ENCODE results near the gene ALDOB. TPM values are rescaled to one million over a fixed set of nuclear protein-coding genes. Genes with fewer than 3 reads are reported as not detected.

ALDOB gene
- not detected for total RNA-seq

- POLR2A ChIA-PET: no interaction called here
- CTCF ChIA-PET: no interaction called here
Observed at GRCh38 chr9:101435601-101436079, at the start of gene ALDOB. Gene ALDOB, minus strand, starts transcription at chr9:101435774. Its CDS starts 4,887 bp downstream, at chr9:101430887.

GRCh38 chr9:101484046-101484445 is 48.5 kb upstream of the ALDOB start:
- ChIA-PET POLR2A (no interaction called here), CTCF (no interaction called here)

GRCh38 chr9:101481261-101481660 is 45.7 kb upstream of the ALDOB start:
- POLR2A ChIA-PET: no interaction called here
- CTCF ChIA-PET: interaction anchor here (0.8 kb wide), 1 partner anchor 22 kb away, joined by 3 read pairs; no protein-coding TSS in a partner anchor

GRCh38 chr9:101480386-101480785 is 44.8 kb upstream of the ALDOB start:
- ChIA-PET POLR2A (no interaction called here), CTCF (interaction anchor here (1.0 kb wide), 1 partner anchor 13 kb away, joined by 3 read pairs; no protein-coding TSS in a partner anchor)

- POLR2A ChIA-PET: no interaction called here
Observed at GRCh38 chr9:101479338-101480030, 43.9 kb upstream of the ALDOB start.

GRCh38 chr9:101478906-101479305 is 43.3 kb upstream of the ALDOB start:
- POLR2A ChIA-PET: no interaction called here
- CTCF ChIA-PET: no interaction called here

More at GRCh38 chr9:101479338-101480030, 43.9 kb upstream of the ALDOB start:
- CTCF ChIA-PET: interaction anchor here (1.0 kb wide), 1 partner anchor 12 kb away, joined by 3 read pairs; no protein-coding TSS in a partner anchor

GRCh38 chr9:101478444-101478843 is 42.9 kb upstream of the ALDOB start:
- CTCF ChIA-PET: interaction anchor here (0.9 kb wide), 1 partner anchor 19 kb away, joined by 3 read pairs; no protein-coding TSS in a partner anchor
- POLR2A ChIA-PET: no interaction called here

- CTCF ChIA-PET: interaction anchor here (0.9 kb wide), 1 partner anchor 19 kb away, joined by 3 read pairs; no protein-coding TSS in a partner anchor
- POLR2A ChIA-PET: no interaction called here
Observed at GRCh38 chr9:101477736-101478135, 42.2 kb upstream of the ALDOB start.

- POLR2A ChIA-PET: no interaction called here
- CTCF ChIA-PET: interaction anchor here (0.9 kb wide), 1 partner anchor 18 kb away, joined by 3 read pairs; no protein-coding TSS in a partner anchor
Observed at GRCh38 chr9:101477214-101477613, 41.6 kb upstream of the ALDOB start.

- POLR2A ChIA-PET: no interaction called here
- CTCF ChIA-PET: no interaction called here
Observed at GRCh38 chr9:101476576-101477208, 41.1 kb upstream of the ALDOB start.

GRCh38 chr9:101472891-101473290 is 37.3 kb upstream of the ALDOB start:
- CTCF ChIA-PET: no interaction called here

GRCh38 chr9:101470929-101471328 is 35.4 kb upstream of the ALDOB start:
- ChIA-PET POLR2A (no interaction called here), CTCF (no interaction called here)

More at GRCh38 chr9:101472891-101473290, 37.3 kb upstream of the ALDOB start:
- POLR2A ChIA-PET: no interaction called here

GRCh38 chr9:101470021-101470420 is 34.4 kb upstream of the ALDOB start:
- ChIA-PET POLR2A (no interaction called here), CTCF (no interaction called here)

- POLR2A ChIA-PET: no interaction called here
Observed at GRCh38 chr9:101469026-101469425, 33.5 kb upstream of the ALDOB start.

GRCh38 chr9:101468116-101468515 is 32.5 kb upstream of the ALDOB start:
- POLR2A ChIA-PET: no interaction called here
- CTCF ChIA-PET: interaction anchor here (1.1 kb wide), 1 partner anchor 12 kb away, joined by 3 read pairs; no protein-coding TSS in a partner anchor

More at GRCh38 chr9:101469026-101469425, 33.5 kb upstream of the ALDOB start:
- CTCF ChIA-PET: no interaction called here

- CTCF ChIA-PET: interaction anchor here (1.1 kb wide), 1 partner anchor 12 kb away, joined by 3 read pairs; no protein-coding TSS in a partner anchor
- POLR2A ChIA-PET: no interaction called here
Observed at GRCh38 chr9:101467690-101468089, 32.1 kb upstream of the ALDOB start.

- ChIA-PET POLR2A (no interaction called here), CTCF (no interaction called here)
Observed at GRCh38 chr9:101466863-101467262, 31.3 kb upstream of the ALDOB start.

GRCh38 chr9:101465326-101465915 is 29.8 kb upstream of the ALDOB start:
- CTCF ChIA-PET: no interaction called here

GRCh38 chr9:101463397-101463796 is 27.8 kb upstream of the ALDOB start:
- ChIA-PET CTCF (interaction anchor here (0.6 kb wide), 1 partner anchor 29 kb away, joined by 3 read pairs; no protein-coding TSS in a partner anchor), POLR2A (interaction anchor here (0.8 kb wide), 1 partner anchor 67 kb away, joined by 8 read pairs; no protein-coding TSS in a partner anchor)

More at GRCh38 chr9:101465326-101465915, 29.8 kb upstream of the ALDOB start:
- POLR2A ChIA-PET: no interaction called here

- ChIA-PET POLR2A (no interaction called here), CTCF (interaction anchor here (0.5 to 2.4 kb wide), 4 partner anchors 13 to 1224 kb away, joined by 3 to 5 read pairs (median 3); no protein-coding TSS in a partner anchor)
Observed at GRCh38 chr9:101462558-101462957, 27.0 kb upstream of the ALDOB start.

All from activated CD8-positive, alpha-beta memory T cell treated with anti-CD3 and anti-CD28 coated beads for 36 hours (primary cell).